Measurements from ENCODE around the gene PDE8B.

The PDE8B gene

GRCh38 chr5:77180167-77181081, 30.1 kb upstream of the PDE8B start:
- H3K4me1 Mint-ChIP-seq (ENCODE audit: low read depth) = no peaks in the 10 kb centered on the region
- H3K9me3 Mint-ChIP-seq = no peaks in the 10 kb centered on the region
- no peak overlapping the region for H3K27ac Mint-ChIP-seq
- no peak overlapping the region for H3K4me3 Mint-ChIP-seq
- no peaks in the 10 kb centered on the region for H3K36me3 Mint-ChIP-seq (ENCODE audit: low read depth)
- peaks cover 53% of the 10 kb centered on the region for H3K27me3 Mint-ChIP-seq (ENCODE audit: low read depth)

- Mint-ChIP-seq H3K4me1 (ENCODE audit: low read depth) (no peaks in the 10 kb centered on the region), H3K36me3 (ENCODE audit: low read depth) (no peaks in the 10 kb centered on the region), H3K4me3 (no peak overlapping the region), H3K9me3 (no peaks in the 10 kb centered on the region), H3K27ac (no peak overlapping the region), H3K27me3 (ENCODE audit: low read depth) (peaks cover 53% of the 10 kb centered on the region)
These were observed 29.3 kb upstream of the PDE8B start for GRCh38 chr5:77181173-77181572.

- Mint-ChIP-seq H3K9me3 (no peaks in the 10 kb centered on the region), H3K27ac (no peak overlapping the region), H3K36me3 (ENCODE audit: low read depth) (no peaks in the 10 kb centered on the region), H3K27me3 (ENCODE audit: low read depth) (peaks cover 53% of the 10 kb centered on the region), H3K4me3 (no peak overlapping the region), H3K4me1 (ENCODE audit: low read depth) (no peaks in the 10 kb centered on the region)
These were observed 28.7 kb upstream of the PDE8B start for GRCh38 chr5:77181596-77182304.

- Mint-ChIP-seq H3K4me1 (ENCODE audit: low read depth) (no peaks in the 10 kb centered on the region), H3K36me3 (ENCODE audit: low read depth) (no peaks in the 10 kb centered on the region)
These were observed 28.1 kb upstream of the PDE8B start for GRCh38 chr5:77182367-77182766.

GRCh38 chr5:77186652-77187370, 23.7 kb upstream of the PDE8B start:
- Mint-ChIP-seq H3K4me3 (no peak overlapping the region), H3K27ac (no peak overlapping the region), H3K9me3 (no peaks in the 10 kb centered on the region), H3K4me1 (ENCODE audit: low read depth) (no peaks in the 10 kb centered on the region), H3K36me3 (ENCODE audit: low read depth) (no peaks in the 10 kb centered on the region), H3K27me3 (ENCODE audit: low read depth) (peaks cover 30% of the 10 kb centered on the region)

More at GRCh38 chr5:77182367-77182766, 28.1 kb upstream of the PDE8B start:
- Mint-ChIP-seq H3K9me3 (no peaks in the 10 kb centered on the region), H3K4me3 (no peak overlapping the region), H3K27ac (no peak overlapping the region), H3K27me3 (ENCODE audit: low read depth) (peaks cover 53% of the 10 kb centered on the region)

GRCh38 chr5:77189421-77189820, 21.1 kb upstream of the PDE8B start:
- no peaks in the 10 kb centered on the region for H3K9me3 Mint-ChIP-seq
- no peaks in the 10 kb centered on the region for H3K4me1 Mint-ChIP-seq (ENCODE audit: low read depth)
- H3K36me3 Mint-ChIP-seq (ENCODE audit: low read depth) = no peaks in the 10 kb centered on the region
- no peak overlapping the region for H3K4me3 Mint-ChIP-seq
- H3K27ac Mint-ChIP-seq = no peak overlapping the region
- peaks cover 11% of the 10 kb centered on the region for H3K27me3 Mint-ChIP-seq (ENCODE audit: low read depth)

GRCh38 chr5:77192441-77193050, 17.9 kb upstream of the PDE8B start:
- H3K4me1 Mint-ChIP-seq (ENCODE audit: low read depth) = no peaks in the 10 kb centered on the region
- peaks cover under 1% of the 10 kb centered on the region for H3K36me3 Mint-ChIP-seq (ENCODE audit: low read depth)
- no peak overlapping the region for H3K4me3 Mint-ChIP-seq
- peaks cover 21% of the 10 kb centered on the region for H3K27me3 Mint-ChIP-seq (ENCODE audit: low read depth)
- H3K9me3 Mint-ChIP-seq = no peaks in the 10 kb centered on the region
- no peak overlapping the region for H3K27ac Mint-ChIP-seq

GRCh38 chr5:77194762-77195161, 15.7 kb upstream of the PDE8B start:
- Mint-ChIP-seq H3K36me3 (ENCODE audit: low read depth) (peaks cover 2% of the 10 kb centered on the region), H3K27me3 (ENCODE audit: low read depth) (peaks cover 23% of the 10 kb centered on the region), H3K9me3 (no peaks in the 10 kb centered on the region), H3K4me1 (ENCODE audit: low read depth) (no peaks in the 10 kb centered on the region), H3K27ac (no peak overlapping the region), H3K4me3 (no peak overlapping the region)

GRCh38 chr5:77197840-77198554, 12.5 kb upstream of the PDE8B start:
- Mint-ChIP-seq H3K36me3 (ENCODE audit: low read depth) (peaks cover 2% of the 10 kb centered on the region), H3K4me3 (no peak overlapping the region), H3K27me3 (ENCODE audit: low read depth) (peaks cover 23% of the 10 kb centered on the region), H3K4me1 (ENCODE audit: low read depth) (no peaks in the 10 kb centered on the region), H3K9me3 (no peaks in the 10 kb centered on the region), H3K27ac (no peak overlapping the region)

- Mint-ChIP-seq H3K36me3 (ENCODE audit: low read depth) (peaks cover 2% of the 10 kb centered on the region), H3K27ac (no peak overlapping the region), H3K4me3 (no peak overlapping the region), H3K9me3 (no peaks in the 10 kb centered on the region), H3K27me3 (ENCODE audit: low read depth) (peaks cover 23% of the 10 kb centered on the region), H3K4me1 (ENCODE audit: low read depth) (no peaks in the 10 kb centered on the region)
These were observed 9.8 kb upstream of the PDE8B start for GRCh38 chr5:77200663-77201062.

- no peaks in the 10 kb centered on the region for H3K4me1 Mint-ChIP-seq (ENCODE audit: low read depth)
- peaks cover 2% of the 10 kb centered on the region for H3K36me3 Mint-ChIP-seq (ENCODE audit: low read depth)
- H3K27ac Mint-ChIP-seq = no peak overlapping the region
- H3K4me3 Mint-ChIP-seq = no peak overlapping the region
- H3K27me3 Mint-ChIP-seq (ENCODE audit: low read depth) = peaks cover 24% of the 10 kb centered on the region
- no peaks in the 10 kb centered on the region for H3K9me3 Mint-ChIP-seq
These were observed 8.3 kb upstream of the PDE8B start for GRCh38 chr5:77202145-77202544.

- H3K9me3 Mint-ChIP-seq = no peaks in the 10 kb centered on the region
- no peak overlapping the region for H3K4me3 Mint-ChIP-seq
- H3K27ac Mint-ChIP-seq = no peak overlapping the region
- H3K27me3 Mint-ChIP-seq (ENCODE audit: low read depth) = peaks cover 25% of the 10 kb centered on the region
- H3K4me1 Mint-ChIP-seq (ENCODE audit: low read depth) = peaks cover 4% of the 10 kb centered on the region
- H3K36me3 Mint-ChIP-seq (ENCODE audit: low read depth) = peaks cover 3% of the 10 kb centered on the region
These were observed 5.5 kb upstream of the PDE8B start for GRCh38 chr5:77204967-77205366.

- H3K36me3 Mint-ChIP-seq (ENCODE audit: low read depth) = peaks cover 8% of the 10 kb centered on the region
- H3K4me3 Mint-ChIP-seq = no peak overlapping the region
- H3K27ac Mint-ChIP-seq = no peak overlapping the region
- H3K27me3 Mint-ChIP-seq (ENCODE audit: low read depth) = peaks cover 53% of the 10 kb centered on the region
- H3K4me1 Mint-ChIP-seq (ENCODE audit: low read depth) = peaks cover 11% of the 10 kb centered on the region
- H3K9me3 Mint-ChIP-seq = no peaks in the 10 kb centered on the region
These were observed 1.8 kb upstream of the PDE8B start for GRCh38 chr5:77208507-77209163.

Data from T-helper 1 cell treated with Interleukin-12 subunit alpha and Interleukin-12 subunit beta and Interleukin-4 antibody, amounts not matched to agents 30 μg/mL and 1 μg/mL, for 36 hours (primary cell).